ENCODE data around the gene LGALS8. TPM values are rescaled to one million over a fixed set of nuclear protein-coding genes. Genes with fewer than 3 reads are reported as not detected.

LGALS8 gene
- polyA plus RNA-seq, 1 donor (not counting 4 experiments of a cell fraction or from before 2014, with no cell fraction given): 75.2 TPM

DNA sequence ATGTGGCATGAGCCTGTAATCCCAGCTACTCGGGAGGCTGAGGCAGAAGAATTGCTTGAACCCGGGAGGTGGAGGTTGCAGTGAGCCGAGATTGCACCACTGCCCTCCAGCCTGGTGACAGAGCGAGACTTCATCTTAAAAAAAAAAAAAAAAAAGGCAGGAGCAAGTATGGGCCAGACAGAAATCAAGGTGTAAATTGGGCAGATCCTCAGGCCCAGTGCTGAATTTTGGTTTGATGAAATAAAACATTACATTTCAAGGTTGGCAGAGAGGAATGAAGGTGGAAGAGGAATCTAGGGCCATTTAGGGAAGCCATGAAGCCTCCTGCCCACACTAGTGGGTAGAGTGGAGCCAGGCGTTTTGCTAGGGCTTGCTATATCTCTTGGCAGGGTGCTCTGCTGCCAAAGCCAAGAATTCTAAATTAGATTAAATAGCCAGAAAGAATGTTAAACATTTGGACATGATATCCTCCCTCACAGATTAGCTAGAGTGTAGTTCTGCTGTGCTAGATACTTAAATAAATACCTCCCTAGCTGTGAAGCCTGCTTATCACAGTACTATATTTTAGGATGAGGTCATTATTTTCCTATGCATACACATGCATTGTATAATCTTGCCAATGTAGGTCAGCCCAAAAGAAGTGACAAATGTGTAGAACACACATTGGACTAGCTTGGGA is 16.6 kb upstream of the LGALS8 start:
- no peaks in the 10 kb centered on the region for H3K9me3 ChIP-seq (ENCODE audit: control insufficient read depth, low read depth, low read length)
- peak overlapping the region; percentile 42 for H2AFZ ChIP-seq (ENCODE audit: control insufficient read depth, low read length)
- TF ChIP-seq EZH2 (IDR thresholded peaks at IDR 0.05; ENCODE audit: low read length): no peak
- TF ChIP-seq, protein P1, sequence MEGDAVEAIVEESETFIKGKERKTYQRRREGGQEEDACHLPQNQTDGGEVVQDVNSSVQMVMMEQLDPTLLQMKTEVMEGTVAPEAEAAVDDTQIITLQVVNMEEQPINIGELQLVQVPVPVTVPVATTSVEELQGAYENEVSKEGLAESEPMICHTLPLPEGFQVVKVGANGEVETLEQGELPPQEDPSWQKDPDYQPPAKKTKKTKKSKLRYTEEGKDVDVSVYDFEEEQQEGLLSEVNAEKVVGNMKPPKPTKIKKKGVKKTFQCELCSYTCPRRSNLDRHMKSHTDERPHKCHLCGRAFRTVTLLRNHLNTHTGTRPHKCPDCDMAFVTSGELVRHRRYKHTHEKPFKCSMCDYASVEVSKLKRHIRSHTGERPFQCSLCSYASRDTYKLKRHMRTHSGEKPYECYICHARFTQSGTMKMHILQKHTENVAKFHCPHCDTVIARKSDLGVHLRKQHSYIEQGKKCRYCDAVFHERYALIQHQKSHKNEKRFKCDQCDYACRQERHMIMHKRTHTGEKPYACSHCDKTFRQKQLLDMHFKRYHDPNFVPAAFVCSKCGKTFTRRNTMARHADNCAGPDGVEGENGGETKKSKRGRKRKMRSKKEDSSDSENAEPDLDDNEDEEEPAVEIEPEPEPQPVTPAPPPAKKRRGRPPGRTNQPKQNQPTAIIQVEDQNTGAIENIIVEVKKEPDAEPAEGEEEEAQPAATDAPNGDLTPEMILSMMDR (optimal IDR thresholded peaks at IDR 0.05 in 1 of 3, IDR thresholded peaks at IDR 0.05 in 1 of 3, conservative IDR thresholded peaks at IDR 0.05 in 1 of 3; ENCODE audit: extremely low read depth in 1 of 3, insufficient read depth in 2 of 3, low read length in 3 of 3): no peak
- no peaks in the 10 kb centered on the region for H3K27me3 ChIP-seq (ENCODE audit: control insufficient read depth, extremely low read depth, insufficient read depth, low read length)
- no peak overlapping the region for H3K4me2 ChIP-seq (ENCODE audit: control insufficient read depth, extremely low read depth, insufficient read depth, low read depth, low read length)
- no peak for FAIRE-seq
- dilution Hi-C loops (cut with MboI; ENCODE audit: extremely low pct_ligation_motif_present, low sequenced_read_pairs): no loop called here
- no peaks in the 10 kb centered on the region for H4K20me1 ChIP-seq (ENCODE audit: control insufficient read depth, extremely low read depth, insufficient read depth, low read length)
- H3K4me3 ChIP-seq (ENCODE audit: control insufficient read depth in 2 of 3, extremely low read depth in 1 of 3, insufficient read depth in 2 of 3, low read depth in 1 of 3, low read length in 3 of 3): no peak overlapping the region
- no peak overlapping the region for H3K9ac ChIP-seq (ENCODE audit: control insufficient read depth, extremely low read depth, insufficient read depth, low read length)
- no peaks in the 10 kb centered on the region for H3K36me3 ChIP-seq (ENCODE audit: control insufficient read depth in 2 of 2, extremely low read depth in 1 of 2, insufficient read depth in 2 of 2, low read length in 2 of 2)
- no peak for DNase-seq (ENCODE audit: low read depth, low spot score)
- no peaks in the 10 kb centered on the region for H3K79me2 ChIP-seq (ENCODE audit: control insufficient read depth, insufficient read depth, low read length)
- no peak overlapping the region for H3K27ac ChIP-seq (ENCODE audit: control insufficient read depth, insufficient read depth, low read length)
- peaks cover 4% of the 10 kb centered on the region for H3K4me1 ChIP-seq (ENCODE audit: control insufficient read depth, extremely low read depth, insufficient read depth, low read length)
- no peaks in the 10 kb centered on the region for H3K9me1 ChIP-seq (ENCODE audit: control insufficient read depth, extremely low read depth, insufficient read depth, low read length)

DNA sequence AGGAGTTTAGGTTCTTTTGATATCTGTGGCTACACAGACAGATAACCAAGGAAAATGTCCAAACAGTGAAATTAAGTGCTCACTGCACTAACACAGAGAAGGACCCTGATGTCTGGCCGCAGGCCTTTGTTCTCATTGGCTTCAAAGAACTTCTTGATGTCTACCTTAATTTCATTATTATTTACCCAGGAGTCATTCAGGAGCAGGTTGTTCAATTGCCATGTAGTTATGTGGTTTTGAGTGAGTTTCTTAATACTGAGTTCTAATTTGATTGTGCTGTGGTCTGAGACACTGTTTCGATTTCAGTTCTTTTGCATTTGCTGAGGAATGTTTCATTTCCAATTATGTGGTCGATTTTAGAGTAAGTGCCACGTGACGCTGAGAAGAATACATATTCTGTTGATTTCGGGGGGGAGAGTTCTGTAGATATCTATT is 15.2 kb upstream of the LGALS8 start:
- DNase-seq (ENCODE audit: low read depth, low spot score) (no peak), FAIRE-seq (no peak)
- Histone ChIP-seq H3K4me1 (ENCODE audit: control insufficient read depth, extremely low read depth, insufficient read depth, low read length) (no peaks in the 10 kb centered on the region), H3K4me2 (ENCODE audit: control insufficient read depth, extremely low read depth, insufficient read depth, low read depth, low read length) (no peak overlapping the region), H3K9me3 (ENCODE audit: control insufficient read depth, low read depth, low read length) (no peaks in the 10 kb centered on the region), H3K36me3 (ENCODE audit: control insufficient read depth in 2 of 2, extremely low read depth in 1 of 2, insufficient read depth in 2 of 2, low read length in 2 of 2) (no peaks in the 10 kb centered on the region), H2AFZ (ENCODE audit: control insufficient read depth, low read length) (no peak overlapping the region), H3K9me1 (ENCODE audit: control insufficient read depth, extremely low read depth, insufficient read depth, low read length) (no peaks in the 10 kb centered on the region), H3K27ac (ENCODE audit: control insufficient read depth, insufficient read depth, low read length) (no peak overlapping the region), H3K4me3 (ENCODE audit: control insufficient read depth in 2 of 3, extremely low read depth in 1 of 3, insufficient read depth in 2 of 3, low read depth in 1 of 3, low read length in 3 of 3) (no peak overlapping the region), H4K20me1 (ENCODE audit: control insufficient read depth, extremely low read depth, insufficient read depth, low read length) (no peaks in the 10 kb centered on the region), H3K9ac (ENCODE audit: control insufficient read depth, extremely low read depth, insufficient read depth, low read length) (no peak overlapping the region), H3K79me2 (ENCODE audit: control insufficient read depth, insufficient read depth, low read length) (no peaks in the 10 kb centered on the region), H3K27me3 (ENCODE audit: control insufficient read depth, extremely low read depth, insufficient read depth, low read length) (no peaks in the 10 kb centered on the region)
- TF ChIP-seq, protein P1 (optimal IDR thresholded peaks at IDR 0.05 in 1 of 3, IDR thresholded peaks at IDR 0.05 in 1 of 3, conservative IDR thresholded peaks at IDR 0.05 in 1 of 3; ENCODE audit: extremely low read depth in 1 of 3, insufficient read depth in 2 of 3, low read length in 3 of 3): no peak
- TF ChIP-seq EZH2 (IDR thresholded peaks at IDR 0.05; ENCODE audit: low read length): no peak
- dilution Hi-C loops (cut with MboI; ENCODE audit: extremely low pct_ligation_motif_present, low sequenced_read_pairs): no loop called here
